Keratinocyte (primary cell): ENCODE results near the gene FCSK. TPM values are rescaled to one million over a fixed set of nuclear protein-coding genes. Genes with fewer than 3 reads are reported as not detected.

Experiments used
- DNase-seq: peaks from one replicate; pipeline ENCODE4 v3.0.0-alpha.2; 2011; ENCODE audit warnings: low read depth, missing footprints, low spot score
- FAIRE-seq: peaks from 2 replicates; lab custom pipeline; 2011; peaks lifted over from hg19 to GRCh38; lab: Jason Lieb, UNC
- H2AFZ ChIP-seq: 2 replicates; pipeline ENCODE4 v1.6.0; 2012; ENCODE audit warnings: low read length, control low read depth, inconsistent platforms; ENCODE audit not compliant: control insufficient read depth
- H3K27ac ChIP-seq: 2 replicates; pipeline ENCODE4 v1.5.1; 2011; ENCODE audit warnings: low read length; ENCODE audit not compliant: control insufficient read depth, insufficient read depth
- H3K27me3 ChIP-seq: 3 replicates; pipeline ENCODE4 v1.6.0; 2011; ENCODE audit warnings: low read length; ENCODE audit not compliant: control insufficient read depth, insufficient read depth; ENCODE audit errors: extremely low read depth
- H3K36me3 ChIP-seq, 2 experiments: 2 replicates in 1 of 2; 3 replicates in 1 of 2; pipeline ENCODE4 v1.5.1; 2011; ENCODE audit warnings: low read length in 2 of 2, mild to moderate bottlenecking in 1 of 2; ENCODE audit not compliant: control insufficient read depth in 2 of 2, insufficient read depth in 2 of 2; ENCODE audit errors: extremely low read depth in 1 of 2
- H3K4me1 ChIP-seq: 3 replicates; pipeline ENCODE4 v1.5.1; 2011; ENCODE audit warnings: low read length; ENCODE audit not compliant: control insufficient read depth, insufficient read depth; ENCODE audit errors: extremely low read depth
- H3K4me2 ChIP-seq: 3 replicates; pipeline ENCODE4 v1.6.0; 2011; ENCODE audit warnings: low read depth, low read length; ENCODE audit not compliant: control insufficient read depth, insufficient read depth; ENCODE audit errors: extremely low read depth
- H3K4me3 ChIP-seq, 3 experiments: fragments of 200-600 bp in 1 of 3; sonication (generic) in 1 of 3; 2 replicates in 2 of 3; 3 replicates in 1 of 3; pipeline ENCODE4 v1.5.1; 2011 to 2016; ENCODE audit warnings: low read length in 3 of 3, mild to moderate bottlenecking in 3 of 3, control low read depth in 2 of 3, inconsistent platforms in 1 of 3, low read depth in 1 of 3, mixed read lengths in 1 of 3, mixed run types in 1 of 3, moderate library complexity in 1 of 3; ENCODE audit not compliant: control insufficient read depth in 2 of 3, insufficient read depth in 2 of 3; ENCODE audit errors: extremely low read depth in 1 of 3
- H3K79me2 ChIP-seq: 2 replicates; pipeline ENCODE4 v1.6.0; 2012; ENCODE audit warnings: low read length; ENCODE audit not compliant: control insufficient read depth, insufficient read depth
- H3K9ac ChIP-seq: 3 replicates; pipeline ENCODE4 v1.6.0; 2011; ENCODE audit warnings: low read length; ENCODE audit not compliant: control insufficient read depth, insufficient read depth; ENCODE audit errors: extremely low read depth
- H3K9me1 ChIP-seq: 3 replicates; pipeline ENCODE4 v1.6.0; 2011; ENCODE audit warnings: low read length; ENCODE audit not compliant: control insufficient read depth, insufficient read depth; ENCODE audit errors: extremely low read depth
- H3K9me3 ChIP-seq: 2 replicates; pipeline ENCODE4 v1.5.1; 2012; ENCODE audit warnings: low read depth, low read length; ENCODE audit not compliant: control insufficient read depth
- H4K20me1 ChIP-seq: 3 replicates; pipeline ENCODE4 v1.6.0; 2011; ENCODE audit warnings: low read length; ENCODE audit not compliant: control insufficient read depth, insufficient read depth; ENCODE audit errors: extremely low read depth
- EZH2 ChIP-seq: IDR thresholded peaks from one replicate; pipeline ENCODE4 v1.6.1; 2012; ENCODE audit warnings: inconsistent platforms, mild to moderate bottlenecking, low read length, moderate library complexity
- dilution Hi-C: fragments of 300-500 bp; cut with MboI; formaldehyde crosslinking; loops from one replicate; pipeline ENCODE4 v1.7.0; 2020; ENCODE audit warnings: low sequenced_read_pairs; ENCODE audit not compliant: extremely low pct_ligation_motif_present
- polyA plus RNA-seq, 5 experiments: library from polyadenylated mRNA; depleted of rRNA in 3 of 5; stranded (reverse) in 3 of 5; stranded (forward) in 1 of 5; unstranded in 1 of 5; fragments of >200 nt; gene quantifications; 1 replicate in 1 of 5; 2 replicates in 3 of 5; 3 replicates in 1 of 5; pipeline versions ENCODE4 v1.2.1 to v1.2.3, GENCODE V29; 2011 to 2012; ENCODE audit warnings: missing spikeins in 2 of 5, low read depth in 1 of 5, low replicate concordance in 1 of 5
- TF ChIP-seq, protein P1 (sequence below), 3 experiments: IDR thresholded peaks in 1 of 3; conservative IDR thresholded peaks in 1 of 3; optimal IDR thresholded peaks in 1 of 3; 2 replicates in 2 of 3; 3 replicates in 1 of 3; pipeline versions ENCODE3 to v1.5.1; 2011; ENCODE audit warnings: low read length in 3 of 3, mild to moderate bottlenecking in 3 of 3, moderate library complexity in 2 of 3, control low read depth in 1 of 3, inconsistent platforms in 1 of 3; ENCODE audit not compliant: insufficient read depth in 2 of 3; ENCODE audit errors: extremely low read depth in 1 of 3

FCSK gene
- polyA plus RNA-seq, 1 donor (not counting 4 experiments of a cell fraction or from before 2014, with no cell fraction given): 6.5 TPM

DNA sequence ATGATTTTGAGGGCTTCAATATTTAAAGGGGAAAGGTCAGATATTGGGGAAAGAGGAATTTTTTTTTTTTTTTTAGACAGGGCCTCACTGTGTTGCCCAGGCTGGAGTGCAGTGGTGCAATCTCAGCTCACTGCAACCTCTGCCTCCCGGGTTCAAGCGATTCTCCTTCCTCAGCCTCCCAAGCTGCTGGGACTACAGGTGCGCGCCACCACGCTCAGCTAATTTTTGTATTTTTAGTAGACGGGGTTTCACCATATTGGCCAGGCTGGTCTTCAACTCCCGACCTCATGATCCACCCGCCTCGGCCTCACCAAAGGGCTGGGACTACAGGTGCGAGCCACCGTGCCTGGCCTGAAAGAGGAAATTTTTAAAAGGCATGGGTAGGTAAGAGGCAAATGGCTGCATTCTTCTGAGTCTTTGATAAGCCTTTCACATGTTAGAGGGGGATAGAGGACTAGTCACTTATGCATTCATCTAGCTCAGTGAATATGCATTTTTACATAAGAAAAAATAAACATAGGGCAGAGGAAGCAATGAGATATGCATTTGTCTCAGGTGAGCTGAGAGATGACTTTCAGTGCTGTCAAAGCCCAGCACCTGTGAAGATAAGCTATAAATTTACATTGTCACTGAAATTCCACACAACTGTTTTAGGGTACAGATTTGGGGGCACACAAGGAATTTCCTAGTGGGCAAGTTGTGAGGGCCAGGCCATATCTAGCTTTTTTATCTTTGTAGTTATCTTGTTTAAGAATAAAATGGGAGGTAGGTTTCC, 1.1 kb upstream of the FCSK start:
- Histone ChIP-seq H3K36me3 (no peaks in the 10 kb centered on the region), H2AFZ (peak overlapping the region; percentile 79), H3K9me1 (no peaks in the 10 kb centered on the region), H3K4me3 (peak overlapping the region; percentile 80 to 97 (median 93)), H3K4me2 (peak overlapping the region; percentile 83), H4K20me1 (no peaks in the 10 kb centered on the region), H3K79me2 (no peaks in the 10 kb centered on the region), H3K4me1 (no peaks in the 10 kb centered on the region), H3K9ac (peak overlapping the region; percentile 96), H3K27ac (peak overlapping the region; percentile 97), H3K27me3 (no peaks in the 10 kb centered on the region), H3K9me3 (no peaks in the 10 kb centered on the region)
- dilution Hi-C loops: no loop called here
- no peak for DNase-seq
- no peak for FAIRE-seq
- TF ChIP-seq EZH2: no peak
- TF ChIP-seq, protein P1, sequence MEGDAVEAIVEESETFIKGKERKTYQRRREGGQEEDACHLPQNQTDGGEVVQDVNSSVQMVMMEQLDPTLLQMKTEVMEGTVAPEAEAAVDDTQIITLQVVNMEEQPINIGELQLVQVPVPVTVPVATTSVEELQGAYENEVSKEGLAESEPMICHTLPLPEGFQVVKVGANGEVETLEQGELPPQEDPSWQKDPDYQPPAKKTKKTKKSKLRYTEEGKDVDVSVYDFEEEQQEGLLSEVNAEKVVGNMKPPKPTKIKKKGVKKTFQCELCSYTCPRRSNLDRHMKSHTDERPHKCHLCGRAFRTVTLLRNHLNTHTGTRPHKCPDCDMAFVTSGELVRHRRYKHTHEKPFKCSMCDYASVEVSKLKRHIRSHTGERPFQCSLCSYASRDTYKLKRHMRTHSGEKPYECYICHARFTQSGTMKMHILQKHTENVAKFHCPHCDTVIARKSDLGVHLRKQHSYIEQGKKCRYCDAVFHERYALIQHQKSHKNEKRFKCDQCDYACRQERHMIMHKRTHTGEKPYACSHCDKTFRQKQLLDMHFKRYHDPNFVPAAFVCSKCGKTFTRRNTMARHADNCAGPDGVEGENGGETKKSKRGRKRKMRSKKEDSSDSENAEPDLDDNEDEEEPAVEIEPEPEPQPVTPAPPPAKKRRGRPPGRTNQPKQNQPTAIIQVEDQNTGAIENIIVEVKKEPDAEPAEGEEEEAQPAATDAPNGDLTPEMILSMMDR (optimal IDR thresholded peaks at IDR 0.05 in 1 of 3, IDR thresholded peaks at IDR 0.05 in 1 of 3, conservative IDR thresholded peaks at IDR 0.05 in 1 of 3; ENCODE audit: extremely low read depth in 1 of 3, insufficient read depth in 2 of 3, low read length in 3 of 3): no peak

DNA sequence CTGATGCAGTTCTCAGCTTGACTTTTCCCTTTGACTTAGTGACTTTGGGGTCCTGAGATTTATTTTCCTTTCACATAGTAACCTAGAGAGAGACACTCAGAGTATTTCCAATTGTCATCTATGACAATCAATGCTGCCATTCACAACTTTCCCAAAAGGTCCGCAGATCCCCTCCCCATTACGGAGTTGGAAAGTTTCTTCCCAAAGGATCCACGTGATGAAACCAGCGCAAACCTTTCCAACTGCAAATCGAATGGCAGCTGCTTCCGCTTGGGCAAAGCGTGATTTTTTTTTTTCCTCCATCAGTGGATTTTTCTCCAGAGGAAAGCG, 538 bp upstream of the FCSK start:
- Histone ChIP-seq H3K27ac (peak overlapping the region; percentile 97), H3K9ac (peak overlapping the region; percentile 96), H3K27me3 (no peaks in the 10 kb centered on the region), H4K20me1 (no peaks in the 10 kb centered on the region), H3K4me3 (peak overlapping the region; percentile 80 to 97 (median 93)), H3K9me3 (no peaks in the 10 kb centered on the region), H3K79me2 (no peaks in the 10 kb centered on the region), H3K36me3 (no peaks in the 10 kb centered on the region), H3K9me1 (no peaks in the 10 kb centered on the region), H2AFZ (peak overlapping the region; percentile 79), H3K4me2 (peak overlapping the region; percentile 83), H3K4me1 (no peaks in the 10 kb centered on the region)
- dilution Hi-C loops: no loop called here
- TF ChIP-seq EZH2: no peak
- TF ChIP-seq, protein P1 (optimal IDR thresholded peaks at IDR 0.05 in 1 of 3, IDR thresholded peaks at IDR 0.05 in 1 of 3, conservative IDR thresholded peaks at IDR 0.05 in 1 of 3; ENCODE audit: extremely low read depth in 1 of 3, insufficient read depth in 2 of 3, low read length in 3 of 3): no peak
- DNase-seq (no peak), FAIRE-seq (peak; percentile 20)
